ENCODE data around the gene GRIP2. TPM values are rescaled to one million over a fixed set of nuclear protein-coding genes. Genes with fewer than 3 reads are reported as not detected.

The GRIP2 gene
- total and polyA plus RNA-seq, 9 of the 15 experiments (the other 6 are each of a cell fraction or from before 2014, with no cell fraction given) = 0.01 TPM; not detected in 7

GRCh38 chr3:14457481-14457880 is 82.7 kb downstream of the GRIP2 start (continued):
- TF ChIP-seq ELK3 (CRISPR knock-in tag; IDR thresholded peaks at IDR 0.05) = no peak
- TF ChIP-seq PYGO2 (tag; IDR thresholded peaks at IDR 0.05) = no peak
- 0 out of 2 replicates have a peak, but pooled peaks have one; percentile 48 for TF ChIP-seq PTBP1 (IDR thresholded peaks at IDR 0.05; ENCODE audit: low read depth, low read length)
- no peak for TF ChIP-seq ZNF785 (CRISPR knock-in tag; IDR thresholded peaks at IDR 0.05)
- no peak for TF ChIP-seq JUN (IDR thresholded peaks at IDR 0.05; ENCODE audit: borderline replicate concordance, low read depth, low read length)
- TF ChIP-seq JUN (CRISPR knock-in tag; IDR thresholded peaks at IDR 0.05; ENCODE audit: borderline replicate concordance) = no peak
- no peak for TF ChIP-seq E2F1 (CRISPR knock-in tag; IDR thresholded peaks at IDR 0.05)
- TF ChIP-seq ZNF407 (IDR thresholded peaks at IDR 0.05; ENCODE audit: low read depth) = no peak

Data from K562 (cell line).